HFFc6 (cell line): ENCODE measurements around the gene LITAFD. TPM values are rescaled to one million over a fixed set of nuclear protein-coding genes. Genes with fewer than 3 reads are reported as not detected.

ENCODE experiments used
- DNase-seq: peaks from one replicate; pipeline ENCODE4 v3.0.0-alpha.2; 2018
- H3K27ac Mint-ChIP-seq: 2 replicates; pipeline ENCODE4 v1.8.0; 2020; ENCODE audit warnings: mild to moderate bottlenecking, mixed read lengths
- H3K27me3 Mint-ChIP-seq: 2 replicates; pipeline ENCODE4 v1.8.0; 2021; ENCODE audit warnings: mild to moderate bottlenecking, moderate library complexity, mixed read lengths; ENCODE audit not compliant: insufficient read depth
- H3K36me3 Mint-ChIP-seq: 2 replicates; pipeline ENCODE4 v1.8.0; 2021; ENCODE audit warnings: low read depth, mixed read lengths
- H3K4me1 Mint-ChIP-seq: 2 replicates; pipeline ENCODE4 v1.8.0; 2020; ENCODE audit warnings: low read depth, mixed read lengths
- H3K4me3 Mint-ChIP-seq: 2 replicates; pipeline ENCODE4 v1.8.0; 2020; ENCODE audit warnings: mild to moderate bottlenecking, moderate library complexity, mixed read lengths
- H3K9me3 Mint-ChIP-seq: 2 replicates; pipeline ENCODE4 v1.8.0; 2020; ENCODE audit warnings: mild to moderate bottlenecking, mixed read lengths
- total RNA-seq, 6 experiments: library from RNA; stranded (reverse); fragmentation: NEBNext Ultra II Directional; extraction: Animal tissue kit (Norgen Biotek cat#: 25700); gene quantifications; 2 replicates in 1 of 6; 3 replicates in 5 of 6; pipeline ENCODE4 v1.2.3, GENCODE V29; 2021
- TF ChIP-seq, protein P1 (sequence below): fragments of 200-600 bp; sonication (generic); IDR thresholded peaks from 2 replicates; pipeline ENCODE4 v1.5.0; 2021; ENCODE audit warnings: antibody characterized with exemption, mild to moderate bottlenecking

LITAFD gene
- total RNA-seq, 6 experiments from 2014 or later, result not detected

DNA sequence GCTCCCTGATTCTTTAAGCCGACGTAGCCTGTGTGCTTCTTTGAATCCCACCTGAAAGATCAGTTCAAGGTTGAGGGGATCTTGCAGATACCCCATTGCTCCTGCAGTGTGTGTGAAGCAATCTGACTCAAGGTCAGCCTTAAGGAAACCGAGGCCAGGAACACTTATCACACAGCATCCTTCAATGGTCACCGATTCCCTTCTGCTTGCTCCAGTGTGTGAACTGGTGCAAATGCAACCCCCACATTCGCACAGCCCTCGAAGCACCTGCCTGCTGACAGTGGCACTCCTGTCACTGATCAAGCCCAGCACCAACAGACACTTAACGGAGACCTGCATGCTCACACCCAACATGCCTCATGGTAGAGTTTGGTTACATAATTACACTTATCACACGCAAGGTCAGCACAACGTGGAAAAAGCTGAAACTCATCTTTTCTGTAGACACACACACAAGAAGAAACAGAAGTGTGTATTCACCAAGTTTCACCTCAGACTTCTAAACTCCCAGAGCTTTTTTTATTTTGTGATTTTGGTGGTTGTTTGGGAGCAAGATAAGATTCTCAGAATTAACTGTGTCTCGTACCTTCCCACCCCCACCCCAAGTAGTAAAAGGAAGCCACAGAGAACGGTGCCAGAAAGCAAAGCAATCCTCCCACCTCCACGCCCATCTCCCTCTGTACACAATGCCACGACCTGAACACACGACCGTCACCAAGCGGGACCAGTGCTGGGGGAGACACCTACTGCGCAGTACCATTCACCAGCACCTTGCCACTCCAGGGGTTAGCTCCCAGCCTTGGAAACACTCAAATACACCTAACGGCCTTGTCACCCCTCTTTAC is 37.2 kb downstream of the LITAFD start:
- no peak overlapping the region for H3K4me3 Mint-ChIP-seq
- TF ChIP-seq, protein P1, sequence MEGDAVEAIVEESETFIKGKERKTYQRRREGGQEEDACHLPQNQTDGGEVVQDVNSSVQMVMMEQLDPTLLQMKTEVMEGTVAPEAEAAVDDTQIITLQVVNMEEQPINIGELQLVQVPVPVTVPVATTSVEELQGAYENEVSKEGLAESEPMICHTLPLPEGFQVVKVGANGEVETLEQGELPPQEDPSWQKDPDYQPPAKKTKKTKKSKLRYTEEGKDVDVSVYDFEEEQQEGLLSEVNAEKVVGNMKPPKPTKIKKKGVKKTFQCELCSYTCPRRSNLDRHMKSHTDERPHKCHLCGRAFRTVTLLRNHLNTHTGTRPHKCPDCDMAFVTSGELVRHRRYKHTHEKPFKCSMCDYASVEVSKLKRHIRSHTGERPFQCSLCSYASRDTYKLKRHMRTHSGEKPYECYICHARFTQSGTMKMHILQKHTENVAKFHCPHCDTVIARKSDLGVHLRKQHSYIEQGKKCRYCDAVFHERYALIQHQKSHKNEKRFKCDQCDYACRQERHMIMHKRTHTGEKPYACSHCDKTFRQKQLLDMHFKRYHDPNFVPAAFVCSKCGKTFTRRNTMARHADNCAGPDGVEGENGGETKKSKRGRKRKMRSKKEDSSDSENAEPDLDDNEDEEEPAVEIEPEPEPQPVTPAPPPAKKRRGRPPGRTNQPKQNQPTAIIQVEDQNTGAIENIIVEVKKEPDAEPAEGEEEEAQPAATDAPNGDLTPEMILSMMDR, result no peak
- H3K4me1 Mint-ChIP-seq, result peaks cover 17% of the 10 kb centered on the region
- H3K27ac Mint-ChIP-seq, result no peak overlapping the region
- no peaks in the 10 kb centered on the region for H3K9me3 Mint-ChIP-seq
- peaks cover 44% of the 10 kb centered on the region for H3K36me3 Mint-ChIP-seq
- peaks cover 1% of the 10 kb centered on the region; the same call in 1 of the 2 replicates for H3K27me3 Mint-ChIP-seq
- no peak for DNase-seq

DNA sequence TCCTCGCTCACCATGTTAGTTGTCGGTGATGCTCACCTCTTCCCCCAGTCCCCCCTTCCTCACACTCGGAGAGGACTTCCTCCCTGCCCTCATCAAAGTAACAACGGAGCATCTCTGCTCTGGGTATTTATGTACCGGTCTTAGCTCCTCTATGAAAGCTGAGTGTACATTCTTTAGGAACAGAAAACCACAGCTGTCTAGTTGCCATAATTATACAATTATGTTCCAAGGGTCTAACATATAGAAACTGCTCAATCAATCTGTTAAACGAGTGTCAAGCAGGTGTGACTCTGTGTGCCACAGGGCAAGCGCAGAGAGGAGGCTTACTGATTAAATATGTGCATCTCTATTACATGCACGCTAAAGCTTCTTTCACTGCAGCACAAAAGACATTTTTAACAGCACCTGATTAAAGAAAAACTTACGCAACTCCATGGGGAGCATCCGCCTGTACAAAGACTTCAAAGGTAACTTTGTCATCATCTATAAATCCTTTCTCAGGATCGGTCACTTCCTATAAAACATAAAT is 37.8 kb downstream of the LITAFD start:
- H3K4me1 Mint-ChIP-seq, result peaks cover 20% of the 10 kb centered on the region
- peaks cover 37% of the 10 kb centered on the region for H3K36me3 Mint-ChIP-seq
- TF ChIP-seq, protein P1, result no peak
- H3K27me3 Mint-ChIP-seq, result peaks cover 1% of the 10 kb centered on the region; the same call in 1 of the 2 replicates
- H3K27ac Mint-ChIP-seq, result no peak overlapping the region
- H3K9me3 Mint-ChIP-seq, result no peaks in the 10 kb centered on the region
- no peak overlapping the region for H3K4me3 Mint-ChIP-seq
- DNase-seq, result no peak

DNA sequence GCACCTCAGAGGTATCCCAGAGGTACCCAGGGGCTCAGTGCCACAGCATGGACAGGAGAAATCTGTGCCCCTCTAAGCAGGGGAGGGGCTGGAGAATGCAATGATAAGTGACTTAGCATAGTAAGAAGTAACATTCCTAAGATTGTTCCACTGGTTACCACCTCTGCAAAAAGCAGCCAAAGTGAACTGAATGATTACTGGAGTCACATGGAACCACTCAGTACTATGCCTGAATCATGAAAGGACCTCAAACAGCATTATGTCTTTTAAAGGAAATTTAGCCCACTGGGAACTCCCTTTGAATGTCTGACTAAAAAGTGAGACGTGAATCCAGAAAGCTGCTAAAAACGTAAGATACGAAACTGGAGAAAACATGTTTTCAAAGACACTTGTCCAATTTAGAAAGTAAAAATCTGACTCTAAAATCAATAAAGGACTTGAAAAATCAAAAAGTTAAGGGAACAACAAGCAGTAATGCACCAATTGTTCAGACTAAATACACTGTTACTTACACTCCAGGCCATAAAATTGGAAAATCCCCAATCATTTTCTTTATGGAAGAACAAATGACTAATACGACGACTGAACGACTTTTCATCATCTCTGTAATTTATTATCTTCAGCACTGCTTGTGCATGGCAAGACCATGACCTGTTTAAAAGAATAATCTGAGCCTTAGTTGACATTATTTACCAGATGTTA is 38.6 kb downstream of the LITAFD start:
- no peak overlapping the region for H3K27ac Mint-ChIP-seq
- TF ChIP-seq, protein P1, result no peak
- DNase-seq, result no peak
- H3K27me3 Mint-ChIP-seq, result peaks cover 1% of the 10 kb centered on the region; the same call in 1 of the 2 replicates
- no peak overlapping the region for H3K4me3 Mint-ChIP-seq
- peaks cover 29% of the 10 kb centered on the region for H3K36me3 Mint-ChIP-seq
- H3K9me3 Mint-ChIP-seq, result no peaks in the 10 kb centered on the region
- H3K4me1 Mint-ChIP-seq, result peaks cover 20% of the 10 kb centered on the region

DNA sequence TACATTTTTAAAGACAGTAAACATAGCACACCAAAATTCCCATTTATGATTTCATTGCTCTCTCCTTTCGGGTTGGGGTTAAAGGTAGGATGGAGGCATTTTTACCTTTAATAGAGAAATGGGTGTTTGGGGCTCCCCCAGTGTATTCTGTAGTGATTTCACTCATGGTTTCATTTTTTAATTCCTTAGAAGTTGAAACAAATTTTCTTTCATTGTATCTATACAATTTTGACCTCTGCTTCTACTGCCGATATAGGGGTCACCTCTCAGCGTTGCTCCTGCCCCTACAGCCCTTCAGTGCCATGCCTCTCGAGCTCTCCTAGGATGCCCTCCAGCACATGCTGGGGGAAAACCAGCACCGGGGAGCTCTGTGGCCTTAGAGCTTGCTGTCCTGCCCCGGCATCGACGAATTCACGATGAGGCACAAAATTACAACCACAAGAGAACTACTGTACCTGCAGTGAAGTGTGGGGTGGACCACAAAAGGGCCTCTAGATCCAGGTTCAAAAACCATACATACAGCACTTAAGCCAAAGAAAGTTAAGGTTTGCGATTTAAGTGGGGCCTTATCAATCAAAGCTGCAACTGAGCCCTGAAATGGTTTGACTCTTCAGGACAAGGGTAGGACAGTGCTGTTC is 39.3 kb downstream of the LITAFD start:
- H3K27me3 Mint-ChIP-seq, result peaks cover 1% of the 10 kb centered on the region; the same call in 1 of the 2 replicates
- H3K36me3 Mint-ChIP-seq, result peaks cover 27% of the 10 kb centered on the region
- H3K27ac Mint-ChIP-seq, result no peak overlapping the region
- no peak overlapping the region for H3K4me3 Mint-ChIP-seq
- H3K4me1 Mint-ChIP-seq, result peaks cover 20% of the 10 kb centered on the region
- H3K9me3 Mint-ChIP-seq, result no peaks in the 10 kb centered on the region
- no peak for DNase-seq
- TF ChIP-seq, protein P1, result no peak

DNA sequence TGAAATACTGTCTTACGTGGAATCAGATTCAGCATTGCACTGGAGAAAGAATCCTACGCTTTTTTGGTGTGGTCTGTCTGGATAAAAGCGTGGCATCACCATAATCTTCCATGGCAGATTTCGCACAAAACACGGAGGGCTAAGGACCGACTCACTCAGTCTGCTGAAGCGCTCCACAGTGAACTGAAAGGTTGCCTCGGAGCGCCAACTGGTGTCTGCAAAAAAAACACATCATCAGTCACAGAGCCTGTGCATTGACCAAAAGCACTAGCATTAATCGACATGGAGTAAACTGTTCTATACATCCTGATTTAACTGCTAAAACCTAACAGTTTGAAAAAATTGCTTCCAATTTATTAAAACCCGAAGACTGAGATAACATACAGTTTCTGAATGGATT is 41.0 kb downstream of the LITAFD start:
- no peak overlapping the region for H3K4me3 Mint-ChIP-seq
- H3K4me1 Mint-ChIP-seq, result peaks cover 20% of the 10 kb centered on the region
- no peaks in the 10 kb centered on the region for H3K27me3 Mint-ChIP-seq
- no peaks in the 10 kb centered on the region for H3K9me3 Mint-ChIP-seq
- TF ChIP-seq, protein P1, result no peak
- DNase-seq, result no peak
- H3K27ac Mint-ChIP-seq, result no peak overlapping the region
- peaks cover 23% of the 10 kb centered on the region for H3K36me3 Mint-ChIP-seq
